ENCODE results near the gene RAP1A.

RAP1A gene

DNA sequence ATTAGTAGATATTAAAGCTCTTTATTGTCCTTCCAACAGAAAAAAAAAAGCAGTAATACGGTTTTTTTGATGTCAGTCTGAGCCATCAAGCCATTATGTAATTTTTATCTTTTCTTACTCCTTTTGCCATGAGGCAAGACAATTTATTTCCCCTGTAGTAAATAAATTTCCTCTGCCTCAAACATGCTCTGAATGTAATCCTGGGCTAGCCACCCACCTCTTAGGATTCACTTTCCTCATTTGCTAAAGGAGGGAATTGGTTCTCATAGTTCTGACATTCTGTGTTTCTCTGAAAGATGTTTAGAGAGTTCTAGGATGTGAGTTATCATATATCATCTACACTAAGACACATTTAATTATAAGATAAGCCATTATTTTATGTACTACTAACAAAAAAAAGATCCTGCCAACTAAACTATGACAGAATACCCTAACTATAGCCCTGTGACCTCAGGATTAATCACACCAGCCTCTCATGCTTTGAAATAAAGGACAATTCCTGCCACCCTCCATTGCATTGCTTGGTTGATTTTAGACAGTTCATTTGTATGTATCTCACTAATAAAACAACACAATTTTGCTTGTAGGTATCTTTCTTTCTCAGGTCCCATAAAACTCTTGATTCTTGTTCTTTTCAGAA is 34.0 kb upstream of the RAP1A start:
- DNase-seq (no peak), ATAC-seq (ENCODE audit: insufficient read depth, low read depth) (no peak)
- no peak for TF ChIP-seq EZH2 (IDR thresholded peaks at IDR 0.05; ENCODE audit: borderline replicate concordance, low read depth, low read length, severe bottlenecking)
- no peak overlapping the region for H3K27ac ChIP-seq (ENCODE audit: low read length)
- H3K4me2 ChIP-seq (ENCODE audit: insufficient read depth, low read length) = no peak overlapping the region
- H3K4me1 ChIP-seq (ENCODE audit: insufficient read depth, low read length) = no peaks in the 10 kb centered on the region
- no peaks in the 10 kb centered on the region for H3K36me3 ChIP-seq (ENCODE audit: insufficient read depth, low read length)
- H3K9me3 ChIP-seq (ENCODE audit: insufficient read depth, low read length, severe bottlenecking) = no peaks in the 10 kb centered on the region
- H3K27me3 ChIP-seq (ENCODE audit: insufficient read depth, low read length, poor library complexity) = peaks cover 28% of the 10 kb centered on the region
- no peak overlapping the region for H2AFZ ChIP-seq (ENCODE audit: low read depth, low read length)
- H3K79me2 ChIP-seq (ENCODE audit: insufficient read depth, low read length) = no peaks in the 10 kb centered on the region
- H4K20me1 ChIP-seq (ENCODE audit: insufficient read depth, low read length) = no peaks in the 10 kb centered on the region
- no peak overlapping the region for H3K9ac ChIP-seq (ENCODE audit: low read depth, low read length)
- no peak overlapping the region for H3K4me3 ChIP-seq (ENCODE audit: low read depth in 1 of 2, low read length in 2 of 2)

DNA sequence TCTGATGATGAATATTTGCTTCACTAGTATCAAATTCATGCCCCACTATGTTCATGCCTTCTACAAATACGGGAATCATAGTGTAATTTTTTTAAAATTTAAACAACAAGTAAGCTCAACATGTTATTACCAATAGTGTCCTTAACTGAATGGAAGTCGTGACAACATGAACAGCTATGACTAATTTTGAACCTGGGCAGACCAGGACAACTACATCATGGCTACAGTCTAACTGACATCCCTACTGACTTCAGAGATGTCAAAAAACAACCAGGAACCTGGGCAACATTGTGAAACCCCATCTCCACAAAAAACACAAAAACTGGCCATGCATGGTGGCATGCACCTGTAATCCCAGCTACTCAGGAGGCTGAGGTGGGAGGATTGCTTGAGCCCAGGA is 33.5 kb upstream of the RAP1A start:
- Histone ChIP-seq H2AFZ (ENCODE audit: low read depth, low read length) (no peak overlapping the region), H3K79me2 (ENCODE audit: insufficient read depth, low read length) (no peaks in the 10 kb centered on the region), H3K9me3 (ENCODE audit: insufficient read depth, low read length, severe bottlenecking) (no peaks in the 10 kb centered on the region), H3K4me3 (ENCODE audit: low read depth in 1 of 2, low read length in 2 of 2) (no peak overlapping the region), H3K36me3 (ENCODE audit: insufficient read depth, low read length) (no peaks in the 10 kb centered on the region), H3K9ac (ENCODE audit: low read depth, low read length) (no peak overlapping the region), H3K4me2 (ENCODE audit: insufficient read depth, low read length) (no peak overlapping the region), H3K27ac (ENCODE audit: low read length) (no peak overlapping the region), H3K27me3 (ENCODE audit: insufficient read depth, low read length, poor library complexity) (peaks cover 28% of the 10 kb centered on the region), H4K20me1 (ENCODE audit: insufficient read depth, low read length) (no peaks in the 10 kb centered on the region), H3K4me1 (ENCODE audit: insufficient read depth, low read length) (no peaks in the 10 kb centered on the region)
- ATAC-seq (ENCODE audit: insufficient read depth, low read depth) (no peak), DNase-seq (no peak)
- TF ChIP-seq, protein P1, sequence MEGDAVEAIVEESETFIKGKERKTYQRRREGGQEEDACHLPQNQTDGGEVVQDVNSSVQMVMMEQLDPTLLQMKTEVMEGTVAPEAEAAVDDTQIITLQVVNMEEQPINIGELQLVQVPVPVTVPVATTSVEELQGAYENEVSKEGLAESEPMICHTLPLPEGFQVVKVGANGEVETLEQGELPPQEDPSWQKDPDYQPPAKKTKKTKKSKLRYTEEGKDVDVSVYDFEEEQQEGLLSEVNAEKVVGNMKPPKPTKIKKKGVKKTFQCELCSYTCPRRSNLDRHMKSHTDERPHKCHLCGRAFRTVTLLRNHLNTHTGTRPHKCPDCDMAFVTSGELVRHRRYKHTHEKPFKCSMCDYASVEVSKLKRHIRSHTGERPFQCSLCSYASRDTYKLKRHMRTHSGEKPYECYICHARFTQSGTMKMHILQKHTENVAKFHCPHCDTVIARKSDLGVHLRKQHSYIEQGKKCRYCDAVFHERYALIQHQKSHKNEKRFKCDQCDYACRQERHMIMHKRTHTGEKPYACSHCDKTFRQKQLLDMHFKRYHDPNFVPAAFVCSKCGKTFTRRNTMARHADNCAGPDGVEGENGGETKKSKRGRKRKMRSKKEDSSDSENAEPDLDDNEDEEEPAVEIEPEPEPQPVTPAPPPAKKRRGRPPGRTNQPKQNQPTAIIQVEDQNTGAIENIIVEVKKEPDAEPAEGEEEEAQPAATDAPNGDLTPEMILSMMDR (IDR thresholded peaks at IDR 0.05; ENCODE audit: borderline replicate concordance, extremely low read depth, low read length, poor library complexity, severe bottlenecking) = no peak
- no peak for TF ChIP-seq EZH2 (IDR thresholded peaks at IDR 0.05; ENCODE audit: borderline replicate concordance, low read depth, low read length, severe bottlenecking)

DNA sequence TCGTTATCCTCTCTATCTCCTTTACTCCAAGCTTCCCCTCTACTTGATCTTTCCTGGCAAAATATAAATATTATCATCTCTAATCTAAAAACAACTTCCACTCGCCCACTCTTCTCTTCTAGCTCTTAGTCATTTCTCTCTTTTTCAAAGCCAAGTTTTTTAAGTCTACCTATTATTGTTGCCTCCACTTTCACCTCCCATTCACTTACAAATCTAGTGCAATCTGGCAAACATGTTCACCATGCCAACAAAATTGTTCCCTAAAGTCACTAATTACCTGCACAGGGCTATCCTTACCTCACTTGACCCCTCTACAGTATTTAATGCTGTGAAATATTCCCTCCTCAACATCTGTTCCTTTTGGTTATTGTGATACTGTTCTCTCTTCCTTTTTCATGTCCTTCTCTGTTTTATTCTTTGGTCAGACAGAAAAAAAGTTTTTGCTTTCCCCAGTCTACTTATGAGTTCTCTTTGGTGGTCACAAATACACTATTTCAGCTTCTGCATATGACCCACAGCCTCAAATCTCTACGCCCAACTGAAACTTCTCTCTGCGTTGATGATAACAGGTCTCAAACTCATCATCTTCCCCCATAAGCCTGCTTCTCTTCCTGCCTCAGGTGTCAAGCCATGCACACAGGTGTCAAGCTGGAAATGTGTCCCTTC is 31.9 kb upstream of the RAP1A start:
- no peaks in the 10 kb centered on the region for H3K36me3 ChIP-seq (ENCODE audit: insufficient read depth, low read length)
- no peak for ATAC-seq (ENCODE audit: insufficient read depth, low read depth)
- no peak overlapping the region for H2AFZ ChIP-seq (ENCODE audit: low read depth, low read length)
- no peaks in the 10 kb centered on the region for H3K79me2 ChIP-seq (ENCODE audit: insufficient read depth, low read length)
- peaks cover 24% of the 10 kb centered on the region for H3K27me3 ChIP-seq (ENCODE audit: insufficient read depth, low read length, poor library complexity)
- no peak overlapping the region for H3K4me3 ChIP-seq (ENCODE audit: low read depth in 1 of 2, low read length in 2 of 2)
- H4K20me1 ChIP-seq (ENCODE audit: insufficient read depth, low read length) = no peaks in the 10 kb centered on the region
- H3K27ac ChIP-seq (ENCODE audit: low read length) = no peak overlapping the region
- no peak for TF ChIP-seq EZH2 (IDR thresholded peaks at IDR 0.05; ENCODE audit: borderline replicate concordance, low read depth, low read length, severe bottlenecking)
- TF ChIP-seq, protein P1 (IDR thresholded peaks at IDR 0.05; ENCODE audit: borderline replicate concordance, extremely low read depth, low read length, poor library complexity, severe bottlenecking) = no peak
- H3K4me2 ChIP-seq (ENCODE audit: insufficient read depth, low read length) = no peak overlapping the region
- no peaks in the 10 kb centered on the region for H3K9me3 ChIP-seq (ENCODE audit: insufficient read depth, low read length, severe bottlenecking)
- H3K9ac ChIP-seq (ENCODE audit: low read depth, low read length) = no peak overlapping the region
- no peak for DNase-seq
- H3K4me1 ChIP-seq (ENCODE audit: insufficient read depth, low read length) = peaks cover 5% of the 10 kb centered on the region

DNA sequence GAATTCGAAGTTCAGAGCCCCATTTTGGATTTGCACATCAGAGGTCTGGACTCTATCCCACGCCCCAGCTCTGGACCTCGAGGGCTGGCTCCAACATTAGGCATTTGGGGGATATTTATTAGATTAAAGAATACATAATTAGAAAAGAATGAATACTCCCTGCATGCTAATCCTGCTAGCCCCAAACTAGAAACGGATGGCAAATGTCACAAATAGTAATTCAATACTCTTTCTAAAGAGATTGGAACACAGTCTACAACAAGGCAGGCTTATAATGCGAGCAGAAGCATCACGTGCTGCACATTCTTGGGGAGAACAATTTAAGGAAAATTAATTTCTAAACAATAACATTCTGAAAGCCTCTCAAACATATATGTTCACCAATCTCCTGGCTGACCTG is 27.7 kb upstream of the RAP1A start:
- peaks cover 14% of the 10 kb centered on the region for H3K27me3 ChIP-seq (ENCODE audit: insufficient read depth, low read length, poor library complexity)
- ATAC-seq (ENCODE audit: insufficient read depth, low read depth) = no peak
- H3K9ac ChIP-seq (ENCODE audit: low read depth, low read length) = no peak overlapping the region
- no peaks in the 10 kb centered on the region for H3K79me2 ChIP-seq (ENCODE audit: insufficient read depth, low read length)
- H3K4me1 ChIP-seq (ENCODE audit: insufficient read depth, low read length) = peaks cover 25% of the 10 kb centered on the region
- no peaks in the 10 kb centered on the region for H4K20me1 ChIP-seq (ENCODE audit: insufficient read depth, low read length)
- no peaks in the 10 kb centered on the region for H3K36me3 ChIP-seq (ENCODE audit: insufficient read depth, low read length)
- no peak for DNase-seq
- no peak overlapping the region for H2AFZ ChIP-seq (ENCODE audit: low read depth, low read length)
- no peak overlapping the region for H3K4me3 ChIP-seq (ENCODE audit: low read depth in 1 of 2, low read length in 2 of 2)
- peak overlapping the region; percentile 35; the same call in 1 of the 2 replicates for H3K27ac ChIP-seq (ENCODE audit: low read length)
- H3K4me2 ChIP-seq (ENCODE audit: insufficient read depth, low read length) = no peak overlapping the region
- TF ChIP-seq, protein P1 (IDR thresholded peaks at IDR 0.05; ENCODE audit: borderline replicate concordance, extremely low read depth, low read length, poor library complexity, severe bottlenecking) = no peak
- no peak for TF ChIP-seq EZH2 (IDR thresholded peaks at IDR 0.05; ENCODE audit: borderline replicate concordance, low read depth, low read length, severe bottlenecking)
- no peaks in the 10 kb centered on the region for H3K9me3 ChIP-seq (ENCODE audit: insufficient read depth, low read length, severe bottlenecking)

All from DND-41 (cell line).